ENCODE measurements around the gene ARHGAP45. TPM values are rescaled to one million over a fixed set of nuclear protein-coding genes. Genes with fewer than 3 reads are reported as not detected.

ARHGAP45 gene
- total and polyA plus RNA-seq, 2 experiments from 2014 or later, result 24.7 to 71.8 TPM

DNA sequence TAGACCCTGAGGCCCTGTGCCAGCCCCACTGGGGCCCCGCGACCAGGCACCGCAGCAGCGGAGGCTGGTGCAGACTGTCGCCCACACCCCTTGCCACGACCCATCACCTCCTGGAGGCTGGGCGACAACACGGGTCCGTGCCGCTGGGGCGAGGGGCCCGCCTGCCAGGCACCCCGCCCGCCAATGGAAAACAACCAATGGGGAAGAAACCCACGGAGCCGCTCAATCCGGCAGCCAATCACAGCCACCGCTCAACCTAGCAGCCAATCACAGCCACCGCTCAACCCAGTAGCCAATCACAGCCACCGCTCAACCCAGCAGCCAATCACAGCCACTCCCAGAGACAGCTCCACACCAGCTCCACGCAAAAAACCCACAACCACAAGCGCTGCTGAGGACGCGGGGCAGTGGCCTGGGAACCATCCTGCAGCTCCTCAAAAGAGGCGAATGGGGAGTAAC lies 66.5 kb downstream of the ARHGAP45 start:
- Mint-ChIP-seq H3K27ac (no peak overlapping the region), H3K4me3 (no peak overlapping the region), H3K9me3 (no peaks in the 10 kb centered on the region), H3K36me3 (ENCODE audit: low read depth) (no peaks in the 10 kb centered on the region), H3K4me1 (peaks cover 6% of the 10 kb centered on the region), H3K27me3 (ENCODE audit: insufficient read depth, low read depth, poor library complexity) (peaks cover 13% of the 10 kb centered on the region)
- no peaks in the 10 kb centered on the region for H3K79me2 ChIP-seq (replicated peaks; ENCODE audit: insufficient read depth)
- no peaks in the 10 kb centered on the region for H3K27me3 ChIP-seq (ENCODE audit: insufficient read depth)
- H2AFZ ChIP-seq, result no peak overlapping the region
- no peak overlapping the region for H3K4me3 ChIP-seq
- no peaks in the 10 kb centered on the region for H3K36me3 ChIP-seq (ENCODE audit: insufficient read depth)
- H3K4me1 ChIP-seq (ENCODE audit: insufficient read depth), result 0 out of 2 replicates have a peak, but pooled peaks cover 3% of the 10 kb centered on the region
- no peaks in the 10 kb centered on the region for H3K9me2 ChIP-seq (ENCODE audit: insufficient read depth)
- DNase-seq (ENCODE audit: low spot score), result peak; percentile 72
- H4K20me1 ChIP-seq (replicated peaks; ENCODE audit: insufficient read depth), result no peaks in the 10 kb centered on the region
- peak; percentile 66 for ATAC-seq
- no peaks in the 10 kb centered on the region; the same call in 1 of the 2 replicates for H3F3A ChIP-seq (replicated peaks; ENCODE audit: low read depth)
- no peak for TF ChIP-seq STAT1 (IDR thresholded peaks at IDR 0.05; ENCODE audit: unreplicated experiment)
- TF ChIP-seq CREB1 (CRISPR knock-in tag; IDR thresholded peaks at IDR 0.05; ENCODE audit: low read depth), result no peak
- no peak for TF ChIP-seq NANOG (IDR thresholded peaks at IDR 0.05; ENCODE audit: borderline replicate concordance)
- no peak for TF ChIP-seq EZH2phosphoT487 (IDR thresholded peaks at IDR 0.05; ENCODE audit: unreplicated experiment)
- TF ChIP-seq ZNF462 (CRISPR knock-in tag; IDR thresholded peaks at IDR 0.05), result no peak
- TF ChIP-seq ZNF331 (CRISPR knock-in tag; IDR thresholded peaks at IDR 0.05; ENCODE audit: low read depth), result no peak
- TF ChIP-seq POLR2AphosphoS5 (IDR thresholded peaks at IDR 0.05; ENCODE audit: low read depth), result no peak
- no peak for TF ChIP-seq ETS1 (IDR thresholded peaks at IDR 0.05)
- no peak for TF ChIP-seq ZNF114 (CRISPR knock-in tag; IDR thresholded peaks at IDR 0.05)
- no peak for TF ChIP-seq JUNB (IDR thresholded peaks at IDR 0.05; ENCODE audit: unreplicated experiment)
- no peak for TF ChIP-seq EZH2 (IDR thresholded peaks at IDR 0.05; ENCODE audit: low read depth, unreplicated experiment)
- TF ChIP-seq CTCF (conservative IDR thresholded peaks at IDR 0.05; ENCODE audit: low read depth in 2 of 2), result no peak
- H3K4me2 ChIP-seq, result no peak overlapping the region
- H3K27ac ChIP-seq (ENCODE audit: low read depth), result 0 out of 2 replicates have a peak overlapping the region, but pooled peaks have one; percentile 55
